ENCODE measurements around the gene SHOX.
"Not testable (repeated sequence)": the region's sequence is repeated elsewhere in the genome, so short reads cannot be mapped to it uniquely, and the experiment has no call there.

Gene SHOX

GRCh38 chrX:621705-622503 is 8.7 kb upstream of the SHOX start:
- DNase-seq (ENCODE audit: extremely low read depth in 1 of 2, low read depth in 1 of 2), result no peak

- DNase-seq (ENCODE audit: extremely low read depth in 1 of 2, low read depth in 1 of 2), result not testable (repeated sequence)
Measured at GRCh38 chrX:622802-623201, 7.8 kb upstream of the SHOX start.

DNA sequence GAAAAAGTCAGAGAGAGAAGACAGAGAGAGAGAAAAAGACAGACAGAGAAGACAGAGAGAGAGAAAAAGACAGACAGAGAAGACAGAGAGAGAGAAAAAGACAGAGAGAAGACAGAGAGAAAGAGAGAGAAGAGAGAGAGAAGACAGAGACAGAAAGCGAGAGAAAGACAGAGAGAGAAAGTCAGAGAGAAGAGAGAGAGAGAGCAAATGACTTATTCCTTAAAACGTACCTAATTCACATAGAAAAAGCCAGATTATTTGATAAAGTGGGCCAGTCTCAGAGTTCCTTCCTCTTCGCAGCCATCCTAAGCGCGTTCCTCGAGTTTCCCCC is 7.4 kb upstream of the SHOX start:
- DNase-seq (ENCODE audit: extremely low read depth in 1 of 2, low read depth in 1 of 2), result no peak

DNA sequence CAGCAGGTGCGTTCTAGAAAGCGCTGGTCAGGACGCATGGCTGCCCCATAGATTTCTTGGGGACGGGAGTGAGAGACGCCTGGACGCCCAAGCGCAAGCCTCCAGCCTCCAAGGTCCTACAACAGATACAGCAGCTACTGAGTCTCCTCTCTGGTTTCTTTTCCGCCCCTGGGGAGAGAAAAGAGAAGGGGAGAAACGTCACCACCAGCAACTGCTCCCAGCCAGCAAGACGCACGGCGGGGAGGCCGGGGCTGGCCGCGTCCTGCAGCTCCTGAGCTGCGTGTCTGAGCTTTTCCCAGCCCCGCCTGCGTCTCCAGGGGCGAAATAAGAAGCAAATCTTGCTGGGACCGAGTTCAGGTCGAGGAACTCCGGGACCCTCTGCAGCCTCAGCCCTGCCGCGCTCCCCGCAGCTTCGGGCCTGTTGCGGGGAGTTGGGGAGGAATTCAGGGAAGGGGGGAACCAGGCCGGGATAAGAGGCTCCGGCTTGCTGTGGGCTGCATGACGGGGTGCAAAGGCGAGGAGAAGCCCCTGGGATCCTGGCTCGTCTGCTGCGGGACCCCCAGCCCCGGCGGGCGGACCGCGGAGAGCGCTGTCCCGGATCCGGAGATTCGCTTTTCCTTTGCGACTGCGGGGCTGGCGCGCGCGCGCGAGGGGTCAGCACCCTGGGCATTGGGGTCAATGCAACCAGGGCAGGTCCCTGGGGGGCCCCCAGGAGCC is 6.8 kb upstream of the SHOX start:
- no peak for DNase-seq (ENCODE audit: extremely low read depth in 1 of 2, low read depth in 1 of 2)

DNA sequence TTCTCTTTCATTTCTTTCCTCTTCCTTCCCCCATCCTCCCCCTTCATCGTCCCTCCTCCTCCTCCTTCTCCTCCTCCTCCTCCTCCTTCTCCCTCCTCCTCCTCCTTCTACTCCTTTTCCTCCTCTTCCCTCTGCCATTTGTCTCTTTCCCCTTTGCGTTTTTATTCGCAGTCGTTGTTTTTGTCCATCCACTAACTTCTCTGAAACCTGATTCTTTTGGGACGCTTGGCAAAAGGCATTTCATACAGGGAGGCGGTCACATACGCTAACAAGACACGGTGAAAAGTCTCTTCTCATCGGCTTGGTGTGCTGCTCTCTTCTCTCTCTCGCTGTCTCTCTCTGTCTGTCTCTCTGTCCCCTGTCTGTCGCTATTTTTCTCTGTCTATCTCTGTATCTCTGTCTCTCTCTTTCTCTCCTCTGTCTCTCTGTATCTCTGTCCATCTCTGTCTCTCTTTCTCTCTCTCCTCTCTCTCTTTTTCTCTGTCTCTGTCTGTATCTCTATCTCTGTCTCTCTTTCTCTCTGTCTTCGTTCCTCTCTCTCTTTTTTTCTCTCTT is 5.4 kb upstream of the SHOX start:
- DNase-seq (ENCODE audit: extremely low read depth in 1 of 2, low read depth in 1 of 2), result no peak

GRCh38 chrX:626047-626446 is 4.5 kb upstream of the SHOX start:
- DNase-seq (ENCODE audit: extremely low read depth in 1 of 2, low read depth in 1 of 2), result not testable (repeated sequence)

- no peak for DNase-seq (ENCODE audit: extremely low read depth in 1 of 2, low read depth in 1 of 2)
Measured at GRCh38 chrX:626745-627509, 3.7 kb upstream of the SHOX start.

- DNase-seq (ENCODE audit: extremely low read depth in 1 of 2, low read depth in 1 of 2), result no peak
Measured at GRCh38 chrX:627510-627981, 3.0 kb upstream of the SHOX start.

- no peak for DNase-seq (ENCODE audit: extremely low read depth in 1 of 2, low read depth in 1 of 2)
Measured at GRCh38 chrX:627995-628394, 2.6 kb upstream of the SHOX start.

DNA sequence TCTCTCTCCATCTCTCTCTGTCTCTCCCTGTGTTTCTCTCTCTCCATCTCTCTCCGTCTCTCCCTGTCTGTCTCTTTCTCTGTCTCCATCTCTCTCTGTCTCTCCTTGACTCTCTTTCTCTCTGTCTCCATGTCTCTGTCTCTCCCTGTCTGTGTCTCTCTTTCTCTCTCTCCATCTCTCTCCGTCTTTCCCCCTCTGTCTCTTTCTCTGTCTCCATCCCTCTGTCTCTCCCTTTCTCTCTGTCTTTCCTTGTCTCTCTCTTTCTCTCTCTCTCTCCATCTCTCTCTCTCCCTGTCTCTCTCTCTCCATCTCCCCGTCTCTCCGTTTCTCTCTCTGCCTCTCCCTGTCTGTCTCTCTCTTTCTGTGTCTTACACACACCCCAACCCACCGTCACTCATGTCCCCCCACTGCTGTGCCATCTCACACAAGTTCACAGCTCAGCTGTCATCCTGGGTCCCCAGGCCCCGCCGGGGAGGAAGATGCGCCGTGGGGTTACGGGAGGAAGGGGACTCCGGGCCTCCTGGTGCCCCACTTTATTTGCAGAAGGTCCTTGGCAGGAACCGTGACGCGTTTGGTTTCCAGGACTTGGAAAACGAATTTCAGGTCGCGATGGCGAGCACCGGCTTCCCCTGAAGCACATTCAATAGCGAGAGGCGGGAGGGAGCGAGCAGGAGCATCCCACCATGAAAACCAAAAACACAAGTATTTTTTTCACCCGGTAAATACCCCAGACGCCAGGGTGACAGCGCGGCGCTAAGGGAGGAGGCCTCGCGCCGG is 1.2 kb upstream of the SHOX start:
- no peak for DNase-seq (ENCODE audit: extremely low read depth in 1 of 2, low read depth in 1 of 2)

DNA sequence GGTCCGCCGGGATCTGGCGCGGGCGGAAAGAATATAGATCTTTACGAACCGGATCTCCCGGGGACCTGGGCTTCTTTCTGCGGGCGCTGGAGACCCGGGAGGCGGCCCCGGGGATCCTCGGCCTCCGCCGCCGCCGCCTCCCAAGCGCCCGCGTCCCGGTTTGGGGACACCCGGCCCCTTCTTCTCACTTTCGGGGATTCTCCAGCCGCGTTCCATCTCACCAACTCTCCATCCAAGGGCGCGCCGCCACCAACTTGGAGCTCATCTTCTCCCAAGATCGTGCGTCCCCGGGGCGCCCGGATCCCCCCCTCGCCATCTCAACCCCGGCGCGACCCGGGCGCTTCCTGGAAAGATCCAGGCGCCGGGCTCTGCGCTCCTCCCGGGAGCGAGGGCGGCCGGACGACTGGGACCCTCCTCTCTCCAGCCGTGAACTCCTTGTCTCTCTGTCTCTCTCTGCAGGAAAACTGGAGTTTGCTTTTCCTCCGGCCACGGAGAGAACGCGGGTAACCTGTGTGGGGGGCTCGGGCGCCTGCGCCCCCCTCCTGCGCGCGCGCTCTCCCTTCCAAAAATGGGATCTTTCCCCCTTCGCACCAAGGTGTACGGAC is 482 bp upstream of the SHOX start:
- no peak for DNase-seq (ENCODE audit: extremely low read depth in 1 of 2, low read depth in 1 of 2)

DNA sequence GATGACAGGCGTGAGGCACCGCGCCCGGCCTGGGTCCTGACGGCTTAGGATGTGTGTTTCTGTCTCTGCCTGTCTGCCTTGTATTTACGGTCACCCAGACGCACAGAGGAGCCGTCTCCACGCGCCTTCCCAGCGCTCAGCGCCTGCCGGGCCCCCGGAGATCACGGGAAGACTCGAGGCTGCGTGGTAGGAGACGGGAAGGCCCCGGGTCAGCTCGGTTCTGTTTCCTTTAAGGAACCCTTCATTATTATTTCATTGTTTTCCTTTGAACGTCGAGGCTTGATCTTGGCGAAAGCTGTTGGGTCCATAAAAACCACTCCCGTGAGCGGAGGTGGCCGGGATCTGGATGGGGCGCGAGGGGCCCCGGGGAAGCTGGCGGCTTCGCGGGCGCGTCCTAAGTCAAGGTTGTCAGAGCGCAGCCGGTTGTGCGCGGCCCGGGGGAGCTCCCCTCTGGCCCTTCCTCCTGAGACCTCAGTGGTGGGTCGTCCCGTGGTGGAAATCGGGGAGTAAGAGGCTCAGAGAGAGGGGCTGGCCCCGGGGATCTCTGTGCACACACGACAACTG is 1.3 kb downstream of the SHOX start:
- DNase-seq (ENCODE audit: extremely low read depth in 1 of 2, low read depth in 1 of 2), result no peak

- DNase-seq (ENCODE audit: extremely low read depth in 1 of 2, low read depth in 1 of 2), result no peak
Measured at GRCh38 chrX:632366-633042, 1.9 kb downstream of the SHOX start.

DNA sequence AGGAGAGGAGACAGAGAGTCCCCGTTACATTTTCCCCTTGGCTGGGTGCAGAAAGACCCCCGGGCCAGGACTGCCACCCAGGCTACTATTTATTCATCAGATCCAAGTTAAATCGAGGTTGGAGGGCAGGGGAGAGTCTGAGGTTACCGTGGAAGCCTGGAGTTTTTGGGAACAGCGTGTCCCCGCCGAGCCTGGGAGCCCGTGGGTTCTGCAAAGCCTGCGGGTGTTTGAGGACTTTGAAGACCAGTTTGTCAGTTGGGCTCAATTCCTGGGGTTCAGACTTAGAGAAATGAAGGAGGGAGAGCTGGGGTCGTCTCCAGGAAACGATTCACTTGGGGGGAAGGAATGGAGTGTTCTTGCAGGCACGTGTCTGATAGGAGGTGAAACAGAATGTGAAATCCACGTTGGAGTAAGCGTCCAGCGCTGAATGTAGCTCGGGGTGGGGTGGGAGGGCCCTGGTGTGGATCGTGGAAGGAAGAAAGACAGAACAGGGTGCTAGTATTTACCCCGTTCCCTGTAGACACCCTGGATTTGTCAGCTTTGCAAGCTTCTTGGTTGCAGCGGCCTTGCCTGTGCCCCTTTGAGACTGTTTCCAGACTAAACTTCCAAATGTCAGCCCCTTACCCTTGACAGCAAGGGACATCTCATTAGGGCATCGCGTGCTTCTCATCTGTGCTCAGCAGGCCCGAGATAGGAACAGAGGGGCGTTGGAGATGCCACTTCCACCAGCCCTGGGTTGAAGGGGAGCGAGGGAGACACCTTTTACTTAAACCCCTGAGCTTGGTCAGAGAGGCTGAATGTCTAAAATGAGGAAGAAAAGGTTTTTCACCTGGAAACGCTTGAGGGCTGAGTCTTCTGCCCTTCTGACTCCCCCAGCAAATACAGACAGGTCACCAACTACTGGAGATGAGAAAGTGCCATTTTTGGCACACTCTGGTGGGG is 2.7 kb downstream of the SHOX start:
- no peak for DNase-seq (ENCODE audit: extremely low read depth in 1 of 2, low read depth in 1 of 2)

DNA sequence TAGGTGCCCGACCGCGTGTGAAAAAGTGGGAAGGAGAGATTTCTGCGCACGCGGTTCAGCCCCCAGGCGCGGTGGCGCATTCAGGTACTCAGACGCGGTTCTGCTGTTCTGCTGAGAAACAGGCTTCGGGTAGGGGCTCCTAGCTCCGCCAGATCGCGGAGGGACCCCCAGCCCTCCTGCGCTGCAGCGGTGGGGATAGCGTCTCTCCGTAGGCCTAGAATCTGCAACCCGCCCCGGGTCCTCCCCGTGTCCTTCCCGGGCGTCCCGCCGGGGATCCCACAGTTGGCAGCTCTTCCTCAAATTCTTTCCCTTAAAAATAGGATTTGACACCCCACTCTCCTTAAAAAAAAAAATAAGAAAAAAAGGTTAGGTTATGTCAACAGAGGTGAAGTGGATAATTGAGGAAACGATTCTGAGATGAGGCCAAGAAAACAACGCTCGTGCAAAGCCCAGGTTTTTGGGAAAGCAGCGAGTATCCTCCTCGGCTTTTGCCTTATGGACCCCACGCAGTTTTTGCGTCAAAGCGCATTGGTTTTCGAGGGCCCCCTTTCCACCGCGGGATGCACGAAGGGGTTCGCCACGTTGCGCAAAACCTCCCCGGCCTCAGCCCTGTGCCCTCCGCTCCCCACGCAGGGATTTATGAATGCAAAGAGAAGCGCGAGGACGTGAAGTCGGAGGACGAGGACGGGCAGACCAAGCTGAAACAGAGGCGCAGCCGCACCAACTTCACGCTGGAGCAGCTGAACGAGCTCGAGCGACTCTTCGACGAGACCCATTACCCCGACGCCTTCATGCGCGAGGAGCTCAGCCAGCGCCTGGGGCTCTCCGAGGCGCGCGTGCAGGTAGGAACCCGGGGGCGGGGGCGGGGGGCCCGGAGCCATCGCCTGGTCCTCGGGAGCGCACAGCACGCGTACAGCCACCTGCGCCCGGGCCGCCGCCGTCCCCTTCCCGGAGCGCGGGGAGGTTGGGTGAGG is 3.7 kb downstream of the SHOX start:
- DNase-seq (ENCODE audit: extremely low read depth in 1 of 2, low read depth in 1 of 2), result no peak

DNA sequence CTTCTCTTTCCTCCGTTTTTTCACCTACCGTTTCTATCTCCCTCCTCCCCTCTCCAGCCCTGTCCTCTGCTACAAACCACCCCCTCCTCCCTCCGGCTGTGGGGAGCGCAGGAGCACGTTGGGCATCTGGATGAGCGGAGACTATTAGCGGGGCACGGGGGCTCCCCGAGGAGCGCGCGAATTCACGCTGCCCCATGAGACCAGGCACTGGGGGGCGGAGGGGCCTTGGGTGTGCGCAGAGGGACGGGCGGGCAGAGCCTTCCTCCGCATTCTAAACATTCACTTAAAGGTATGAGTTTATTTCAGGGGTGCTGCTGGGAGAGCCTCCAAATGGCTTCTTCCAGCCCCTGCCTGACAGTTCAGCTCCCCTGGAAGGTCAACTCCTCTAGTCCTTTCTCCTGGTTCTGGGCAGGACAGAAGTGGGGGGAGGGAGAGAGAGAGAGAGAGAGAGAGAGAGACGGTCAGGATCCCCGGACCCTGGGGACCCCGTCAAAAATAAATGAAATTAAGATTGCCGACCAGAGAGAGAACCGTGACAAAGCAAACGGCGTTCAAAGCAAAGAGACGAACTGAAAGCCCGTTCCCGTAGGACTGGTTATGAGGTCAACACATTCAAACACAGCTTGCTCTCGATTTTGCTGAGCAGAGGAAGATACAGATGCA is 5.0 kb downstream of the SHOX start:
- no peak for DNase-seq (ENCODE audit: extremely low read depth in 1 of 2, low read depth in 1 of 2)

Data from stimulated activated CD8-positive, alpha-beta memory T cell treated with anti-CD3 and anti-CD28 coated beads, Interleukin-7, amount 100 ng/mL, for 48 hours (primary cell).